ENCODE results near the gene FIGN. TPM values are rescaled to one million over a fixed set of nuclear protein-coding genes. Genes with fewer than 3 reads are reported as not detected.
A peak's percentile ranks its signal among the peaks of the same experiment; 100 is the strongest.

FIGN gene
- total RNA-seq, 1 experiment from 2014 or later: not detected

DNA sequence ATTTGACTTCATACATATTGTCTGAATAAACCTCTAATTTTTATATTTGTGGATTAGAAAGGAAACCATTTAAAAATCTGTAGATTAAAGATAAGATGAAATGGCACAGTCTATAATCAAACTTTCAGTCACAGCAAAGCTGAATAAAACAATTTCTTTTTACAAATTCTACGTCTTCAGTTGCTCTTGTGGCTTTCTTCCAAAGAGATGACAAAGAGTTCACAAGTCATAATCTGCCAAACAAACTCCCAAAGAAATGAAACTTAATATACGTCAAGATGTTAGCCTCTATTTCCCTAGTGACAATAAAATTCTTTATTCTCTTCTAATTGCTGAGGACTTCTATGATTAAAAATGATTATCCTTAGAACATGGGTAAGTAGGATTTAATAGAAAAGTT, 66.3 kb downstream of the FIGN start:
- intact Hi-C loops (cut with micrococcal nuclease; ENCODE audit: unreplicated experiment): loop anchor here (10.0 kb wide), 2 partner anchors 205 to 395 kb away; no protein-coding TSS in a partner anchor
- Mint-ChIP-seq H3K4me3 (ENCODE audit: unreplicated experiment) (no peak overlapping the region), H3K4me1 (ENCODE audit: low read depth, unreplicated experiment) (peaks cover 25% of the 10 kb centered on the region), H3K9me3 (ENCODE audit: unreplicated experiment) (no peaks in the 10 kb centered on the region), H3K27me3 (ENCODE audit: insufficient read depth, unreplicated experiment) (no peaks in the 10 kb centered on the region), H3K27ac (ENCODE audit: unreplicated experiment) (no peak overlapping the region), H3K36me3 (ENCODE audit: insufficient read depth, unreplicated experiment) (no peaks in the 10 kb centered on the region)
- TF ChIP-seq, protein P1, sequence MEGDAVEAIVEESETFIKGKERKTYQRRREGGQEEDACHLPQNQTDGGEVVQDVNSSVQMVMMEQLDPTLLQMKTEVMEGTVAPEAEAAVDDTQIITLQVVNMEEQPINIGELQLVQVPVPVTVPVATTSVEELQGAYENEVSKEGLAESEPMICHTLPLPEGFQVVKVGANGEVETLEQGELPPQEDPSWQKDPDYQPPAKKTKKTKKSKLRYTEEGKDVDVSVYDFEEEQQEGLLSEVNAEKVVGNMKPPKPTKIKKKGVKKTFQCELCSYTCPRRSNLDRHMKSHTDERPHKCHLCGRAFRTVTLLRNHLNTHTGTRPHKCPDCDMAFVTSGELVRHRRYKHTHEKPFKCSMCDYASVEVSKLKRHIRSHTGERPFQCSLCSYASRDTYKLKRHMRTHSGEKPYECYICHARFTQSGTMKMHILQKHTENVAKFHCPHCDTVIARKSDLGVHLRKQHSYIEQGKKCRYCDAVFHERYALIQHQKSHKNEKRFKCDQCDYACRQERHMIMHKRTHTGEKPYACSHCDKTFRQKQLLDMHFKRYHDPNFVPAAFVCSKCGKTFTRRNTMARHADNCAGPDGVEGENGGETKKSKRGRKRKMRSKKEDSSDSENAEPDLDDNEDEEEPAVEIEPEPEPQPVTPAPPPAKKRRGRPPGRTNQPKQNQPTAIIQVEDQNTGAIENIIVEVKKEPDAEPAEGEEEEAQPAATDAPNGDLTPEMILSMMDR (IDR thresholded peaks at IDR 0.05; ENCODE audit: insufficient read depth in 1 of 2, low read depth in 1 of 2, low read length in 1 of 2, severe bottlenecking in 1 of 2, unreplicated experiment in 1 of 2): no peak
- BruUV-seq (replicated peaks): no TSS peak
- no peak for DNase-seq
- Histone ChIP-seq H3K4me1 (peaks cover 25% of the 10 kb centered on the region), H3K4me3 (ENCODE audit: low read depth, low read length) (no peak overlapping the region), H3K36me3 (ENCODE audit: control insufficient read depth, insufficient read depth, low read length) (no peaks in the 10 kb centered on the region), H3K27me3 (replicated peaks; ENCODE audit: control insufficient read depth, insufficient read depth, low read length) (no peaks in the 10 kb centered on the region), H3K9me3 (no peaks in the 10 kb centered on the region)
- CTCF ChIA-PET: no interaction called here
- POLR2A ChIA-PET: no interaction called here

- POLR2A ChIA-PET: interaction anchor here (0.7 kb wide), 1 partner anchor 57 kb away, joined by 7 read pairs; no protein-coding TSS in a partner anchor
- Histone ChIP-seq H3K36me3 (ENCODE audit: control insufficient read depth, insufficient read depth, low read length) (no peaks in the 10 kb centered on the region), H3K9me3 (no peaks in the 10 kb centered on the region), H3K27me3 (replicated peaks; ENCODE audit: control insufficient read depth, insufficient read depth, low read length) (no peaks in the 10 kb centered on the region), H3K4me3 (ENCODE audit: low read depth, low read length) (no peak overlapping the region), H3K4me1 (peaks cover 25% of the 10 kb centered on the region)
- Mint-ChIP-seq H3K27me3 (ENCODE audit: insufficient read depth, unreplicated experiment) (no peaks in the 10 kb centered on the region), H3K9me3 (ENCODE audit: unreplicated experiment) (no peaks in the 10 kb centered on the region), H3K4me1 (ENCODE audit: low read depth, unreplicated experiment) (peaks cover 25% of the 10 kb centered on the region), H3K27ac (ENCODE audit: unreplicated experiment) (peak overlapping the region; percentile 1), H3K36me3 (ENCODE audit: insufficient read depth, unreplicated experiment) (no peaks in the 10 kb centered on the region), H3K4me3 (ENCODE audit: unreplicated experiment) (peak overlapping the region; percentile 4)
- no TSS peak for BruUV-seq (replicated peaks)
- intact Hi-C loops (cut with micrococcal nuclease; ENCODE audit: unreplicated experiment): loop anchor here (1.0 to 10.0 kb wide), 3 partner anchors 36 to 398 kb away; no protein-coding TSS in a partner anchor
- CTCF ChIA-PET: interaction anchor here (0.7 kb wide), 1 partner anchor 195 kb away, joined by 5 read pairs; no protein-coding TSS in a partner anchor
- peak in 1 of 2 experiments; percentile 50 for DNase-seq
- TF ChIP-seq, protein P1 (IDR thresholded peaks at IDR 0.05; ENCODE audit: insufficient read depth in 1 of 2, low read depth in 1 of 2, low read length in 1 of 2, severe bottlenecking in 1 of 2, unreplicated experiment in 1 of 2): no peak
These were observed 68.5 kb downstream of the FIGN start for GRCh38 chr2:163667064-163667887.

GRCh38 chr2:163665817-163666216, 70.0 kb downstream of the FIGN start:
- Histone ChIP-seq H3K9me3 (no peaks in the 10 kb centered on the region), H3K27me3 (replicated peaks; ENCODE audit: control insufficient read depth, insufficient read depth, low read length) (no peaks in the 10 kb centered on the region), H3K4me3 (ENCODE audit: low read depth, low read length) (no peak overlapping the region), H3K36me3 (ENCODE audit: control insufficient read depth, insufficient read depth, low read length) (no peaks in the 10 kb centered on the region), H3K4me1 (peaks cover 25% of the 10 kb centered on the region)
- Mint-ChIP-seq H3K9me3 (ENCODE audit: unreplicated experiment) (no peaks in the 10 kb centered on the region), H3K4me1 (ENCODE audit: low read depth, unreplicated experiment) (peaks cover 25% of the 10 kb centered on the region), H3K4me3 (ENCODE audit: unreplicated experiment) (no peak overlapping the region), H3K36me3 (ENCODE audit: insufficient read depth, unreplicated experiment) (no peaks in the 10 kb centered on the region), H3K27me3 (ENCODE audit: insufficient read depth, unreplicated experiment) (no peaks in the 10 kb centered on the region), H3K27ac (ENCODE audit: unreplicated experiment) (no peak overlapping the region)
- DNase-seq: no peak
- ChIA-PET POLR2A (no interaction called here), CTCF (no interaction called here)
- TF ChIP-seq, protein P1 (IDR thresholded peaks at IDR 0.05; ENCODE audit: insufficient read depth in 1 of 2, low read depth in 1 of 2, low read length in 1 of 2, severe bottlenecking in 1 of 2, unreplicated experiment in 1 of 2): no peak
- intact Hi-C loops (cut with micrococcal nuclease; ENCODE audit: unreplicated experiment): loop anchor here (1.0 to 10.0 kb wide), 3 partner anchors 7 to 399 kb away; no protein-coding TSS in a partner anchor
- no TSS peak for BruUV-seq (replicated peaks)
